A673 (cell line): Measurements from ENCODE around the gene ADAMTS14.

Experiments used
- CTCF ChIP-seq: fragments of 300-800, 200-600 bp; sonication (generic); conservative IDR thresholded peaks from 2 replicates; pipeline ENCODE4 v1.5.1; 2017; ENCODE audit warnings: low read depth, mild to moderate bottlenecking, antibody characterized with exemption, low read length, moderate library complexity, mixed read lengths
- EZH2 ChIP-seq: fragments of 200-600 bp; sonication (generic); IDR thresholded peaks from 2 replicates; pipeline ENCODE4 v1.6.1; 2017; ENCODE audit warnings: borderline replicate concordance, low read depth, mild to moderate bottlenecking, mixed read lengths, antibody characterized with exemption, low read length; ENCODE audit not compliant: poor library complexity, severe bottlenecking

GRCh38 chr10:70699063-70699658, 26.9 kb downstream of the ADAMTS14 start:
- TF ChIP-seq CTCF (no peak), EZH2 (no peak)
